ENCODE results near the gene SCYGR5.
"Not testable (repeated sequence)": the region's sequence is repeated elsewhere in the genome, so short reads cannot be mapped to it uniquely, and the experiment has no call there.

SCYGR5 gene

DNA sequence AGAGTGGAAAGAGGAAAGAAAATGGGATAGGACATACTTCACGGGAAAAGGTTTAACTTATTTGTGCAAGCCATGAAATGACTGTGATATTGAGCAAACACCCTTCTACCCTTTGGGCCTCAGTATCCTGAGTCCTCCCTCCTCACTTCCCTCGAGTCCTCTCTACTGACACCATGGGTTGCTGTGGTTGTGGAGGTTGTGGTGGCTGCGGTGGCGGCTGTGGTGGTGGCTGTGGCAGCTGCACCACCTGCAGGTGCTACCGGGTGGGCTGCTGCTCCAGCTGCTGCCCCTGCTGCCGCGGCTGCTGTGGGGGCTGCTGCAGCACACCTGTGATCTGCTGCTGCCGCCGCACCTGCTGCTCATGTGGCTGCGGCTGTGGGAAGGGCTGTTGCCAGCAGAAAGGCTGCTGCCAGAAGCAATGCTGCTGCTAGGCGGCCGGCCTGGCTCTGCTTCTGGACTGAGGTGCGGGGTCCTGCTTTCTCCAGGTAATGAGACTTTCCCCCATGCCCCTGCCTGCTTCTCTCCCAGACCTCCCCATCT is at the start of gene SCYGR5:
Gene SCYGR5, plus strand, starts transcription at position 174 of the 540 bp plus-strand sequence. Its CDS starts 0 bp downstream, at position 174.
- H3K27ac ChIP-seq = not testable (repeated sequence)

- TF ChIP-seq, protein P1, sequence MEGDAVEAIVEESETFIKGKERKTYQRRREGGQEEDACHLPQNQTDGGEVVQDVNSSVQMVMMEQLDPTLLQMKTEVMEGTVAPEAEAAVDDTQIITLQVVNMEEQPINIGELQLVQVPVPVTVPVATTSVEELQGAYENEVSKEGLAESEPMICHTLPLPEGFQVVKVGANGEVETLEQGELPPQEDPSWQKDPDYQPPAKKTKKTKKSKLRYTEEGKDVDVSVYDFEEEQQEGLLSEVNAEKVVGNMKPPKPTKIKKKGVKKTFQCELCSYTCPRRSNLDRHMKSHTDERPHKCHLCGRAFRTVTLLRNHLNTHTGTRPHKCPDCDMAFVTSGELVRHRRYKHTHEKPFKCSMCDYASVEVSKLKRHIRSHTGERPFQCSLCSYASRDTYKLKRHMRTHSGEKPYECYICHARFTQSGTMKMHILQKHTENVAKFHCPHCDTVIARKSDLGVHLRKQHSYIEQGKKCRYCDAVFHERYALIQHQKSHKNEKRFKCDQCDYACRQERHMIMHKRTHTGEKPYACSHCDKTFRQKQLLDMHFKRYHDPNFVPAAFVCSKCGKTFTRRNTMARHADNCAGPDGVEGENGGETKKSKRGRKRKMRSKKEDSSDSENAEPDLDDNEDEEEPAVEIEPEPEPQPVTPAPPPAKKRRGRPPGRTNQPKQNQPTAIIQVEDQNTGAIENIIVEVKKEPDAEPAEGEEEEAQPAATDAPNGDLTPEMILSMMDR (conservative IDR thresholded peaks at IDR 0.05) = no peak
- TF ChIP-seq ZFX (IDR thresholded peaks at IDR 0.05) = no peak
These were observed 49.0 kb upstream of the SCYGR5 start, which contains the start of gene SCYGR4 for GRCh38 chr2:227617316-227618230. TSS of gene SCYGR4 (plus strand) at chr2:227617498. CDS start at chr2:227617498, 0 bp downstream.

DNA sequence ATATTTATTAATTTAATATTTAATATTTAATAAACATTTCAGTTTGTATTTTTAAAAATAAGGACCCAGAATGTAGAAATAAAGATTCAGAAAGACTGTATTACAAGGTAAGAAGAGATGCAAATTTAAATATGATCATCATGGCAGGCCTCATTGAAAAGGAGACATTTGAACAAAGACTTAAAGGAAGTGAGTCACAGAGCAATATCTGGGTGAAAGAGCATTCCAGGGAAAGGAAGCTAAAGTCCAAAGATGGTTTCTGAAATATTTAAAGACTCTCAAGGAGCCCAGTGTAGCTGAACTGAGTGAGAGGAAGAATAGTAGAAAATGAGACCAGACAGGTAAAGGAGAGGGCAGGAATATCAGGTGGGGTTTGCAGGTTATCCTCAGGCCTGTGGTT is 43.4 kb upstream of the SCYGR5 start:
- no peak overlapping the region for H3K27ac ChIP-seq
- TF ChIP-seq ZFX (IDR thresholded peaks at IDR 0.05) = no peak

More at GRCh38 chr2:227617316-227618230, 49.0 kb upstream of the SCYGR5 start, which contains the start of gene SCYGR4:
- no peak within 1 kb of the TSS for H3K27ac ChIP-seq

GRCh38 chr2:227625420-227625819 is 41.2 kb upstream of the SCYGR5 start:
- TF ChIP-seq, protein P1 (conservative IDR thresholded peaks at IDR 0.05) = no peak
- TF ChIP-seq ZFX (IDR thresholded peaks at IDR 0.05) = no peak
- no peak overlapping the region for H3K27ac ChIP-seq

- no peak overlapping the region for H3K27ac ChIP-seq
- no peak for TF ChIP-seq ZFX (IDR thresholded peaks at IDR 0.05)
- TF ChIP-seq, protein P1 (conservative IDR thresholded peaks at IDR 0.05) = no peak
These were observed 39.9 kb upstream of the SCYGR5 start for GRCh38 chr2:227626580-227627151.

GRCh38 chr2:227627769-227628168 is 38.8 kb upstream of the SCYGR5 start:
- TF ChIP-seq, protein P1 (conservative IDR thresholded peaks at IDR 0.05) = no peak
- no peak for TF ChIP-seq ZFX (IDR thresholded peaks at IDR 0.05)
- no peak overlapping the region for H3K27ac ChIP-seq

- TF ChIP-seq ZFX (IDR thresholded peaks at IDR 0.05) = no peak
- no peak overlapping the region for H3K27ac ChIP-seq
These were observed 37.2 kb upstream of the SCYGR5 start for GRCh38 chr2:227629435-227629834.

DNA sequence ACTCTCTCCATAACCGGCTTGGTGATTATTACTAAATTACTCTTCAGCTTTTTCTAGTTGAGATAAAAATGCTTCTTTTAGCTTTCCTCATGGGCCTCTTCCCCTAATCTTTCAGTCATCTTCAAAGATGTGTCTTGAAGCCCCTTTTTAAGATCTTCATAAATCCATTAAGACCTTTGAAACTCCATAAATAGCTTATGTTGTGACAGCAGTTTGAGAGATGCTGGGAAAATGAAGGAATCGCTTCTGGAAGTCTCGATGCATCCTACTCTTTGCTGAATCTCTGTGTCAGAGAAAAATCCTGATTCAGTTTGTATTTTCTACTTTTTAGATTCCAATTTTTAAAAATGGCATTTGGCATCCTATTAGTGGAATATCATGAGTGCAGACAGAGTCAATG is 36.3 kb upstream of the SCYGR5 start:
- TF ChIP-seq, protein P1 (conservative IDR thresholded peaks at IDR 0.05) = no peak
- no peak for TF ChIP-seq ZFX (IDR thresholded peaks at IDR 0.05)
- H3K27ac ChIP-seq = no peak overlapping the region
